IPS-18c (cell line): ENCODE measurements around the gene ZNF326.
"Not testable (repeated sequence)": the region's sequence is repeated elsewhere in the genome, so short reads cannot be mapped to it uniquely, and the experiment has no call there.

Source experiments
- H3K4me3 ChIP-seq: 2 replicates; pipeline ENCODE4 v1.7.0; 2013; ENCODE audit warnings: low read depth, mild to moderate bottlenecking, low read length, moderate library complexity; ENCODE audit not compliant: insufficient read depth
- H3K9me3 ChIP-seq: one replicate; pipeline ENCODE4 v1.6.1; 2013; ENCODE audit warnings: mild to moderate bottlenecking, low read length, moderate library complexity; ENCODE audit not compliant: control insufficient read depth, insufficient read depth

ZNF326 gene

GRCh38 chr1:89962024-89962741 lies 32.7 kb upstream of the ZNF326 start:
- H3K4me3 ChIP-seq, result no peak overlapping the region
- no peaks in the 10 kb centered on the region for H3K9me3 ChIP-seq

- no peak overlapping the region for H3K4me3 ChIP-seq
- H3K9me3 ChIP-seq, result no peaks in the 10 kb centered on the region
These were observed 32.2 kb upstream of the ZNF326 start for GRCh38 chr1:89962742-89963075.

- Histone ChIP-seq H3K4me3 (no peak overlapping the region), H3K9me3 (no peaks in the 10 kb centered on the region)
These were observed 29.6 kb upstream of the ZNF326 start for GRCh38 chr1:89965193-89965768.

GRCh38 chr1:89966656-89967055 lies 28.3 kb upstream of the ZNF326 start:
- H3K4me3 ChIP-seq, result no peak overlapping the region

GRCh38 chr1:89971600-89971999 lies 23.3 kb upstream of the ZNF326 start:
- H3K4me3 ChIP-seq, result no peak overlapping the region
- H3K9me3 ChIP-seq, result no peaks in the 10 kb centered on the region

More at GRCh38 chr1:89966656-89967055, 28.3 kb upstream of the ZNF326 start:
- H3K9me3 ChIP-seq, result no peaks in the 10 kb centered on the region

GRCh38 chr1:89972024-89972423 lies 22.9 kb upstream of the ZNF326 start:
- Histone ChIP-seq H3K9me3 (no peaks in the 10 kb centered on the region), H3K4me3 (no peak overlapping the region)

GRCh38 chr1:89973471-89974127 lies 21.3 kb upstream of the ZNF326 start:
- Histone ChIP-seq H3K4me3 (no peak overlapping the region), H3K9me3 (no peaks in the 10 kb centered on the region)

GRCh38 chr1:89974256-89974655 lies 20.7 kb upstream of the ZNF326 start:
- Histone ChIP-seq H3K4me3 (no peak overlapping the region), H3K9me3 (no peaks in the 10 kb centered on the region)

- Histone ChIP-seq H3K4me3 (no peak overlapping the region), H3K9me3 (no peaks in the 10 kb centered on the region)
These were observed 20.0 kb upstream of the ZNF326 start for GRCh38 chr1:89974696-89975470.

GRCh38 chr1:89975540-89976125 lies 19.3 kb upstream of the ZNF326 start:
- Histone ChIP-seq H3K9me3 (no peaks in the 10 kb centered on the region), H3K4me3 (no peak overlapping the region)

GRCh38 chr1:89978755-89979154 lies 16.2 kb upstream of the ZNF326 start:
- no peaks in the 10 kb centered on the region for H3K9me3 ChIP-seq
- no peak overlapping the region for H3K4me3 ChIP-seq

- Histone ChIP-seq H3K9me3 (peaks cover 3% of the 10 kb centered on the region), H3K4me3 (no peak overlapping the region)
These were observed 14.3 kb upstream of the ZNF326 start for GRCh38 chr1:89980605-89981004.

- not testable (repeated sequence) for H3K9me3 ChIP-seq, H3K4me3 ChIP-seq
These were observed 12.1 kb upstream of the ZNF326 start for GRCh38 chr1:89982846-89983245.

- not testable (repeated sequence) for H3K4me3 ChIP-seq, H3K9me3 ChIP-seq
These were observed 10.3 kb upstream of the ZNF326 start for GRCh38 chr1:89984564-89985116.

- no peak overlapping the region for H3K4me3 ChIP-seq
- peaks cover 3% of the 10 kb centered on the region for H3K9me3 ChIP-seq
These were observed 8.9 kb upstream of the ZNF326 start for GRCh38 chr1:89986020-89986419.

- Histone ChIP-seq H3K4me3 (no peak overlapping the region), H3K9me3 (peaks cover 3% of the 10 kb centered on the region)
These were observed 7.6 kb upstream of the ZNF326 start for GRCh38 chr1:89987159-89987819.

GRCh38 chr1:89989099-89989498 lies 5.8 kb upstream of the ZNF326 start:
- peaks cover 3% of the 10 kb centered on the region for H3K9me3 ChIP-seq

More at GRCh38 chr1:89989099-89989498, 5.8 kb upstream of the ZNF326 start:
- no peak overlapping the region for H3K4me3 ChIP-seq
